GM18870 (cell line): ENCODE results near the gene SPANXC.
"Not testable (repeated sequence)": the region's sequence is repeated elsewhere in the genome, so short reads cannot be mapped to it uniquely, and the experiment has no call there.

Experiments used
- ATAC-seq: cut with Tn5 transposase; IDR thresholded peaks from one replicate; pipeline ENCODE4 v1.9.1; 2021; ENCODE audit warnings: moderate library complexity; ENCODE audit not compliant: unreplicated experiment

Gene SPANXC, protein sequence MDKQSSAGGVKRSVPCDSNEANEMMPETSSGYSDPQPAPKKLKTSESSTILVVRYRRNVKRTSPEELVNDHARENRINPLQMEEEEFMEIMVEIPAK

GRCh38 chrX:141242417-141242816 is at the start of gene SPANXC:
TSS of gene SPANXC (minus strand) at chrX:141242517. CDS start at chrX:141242457, 60 bp downstream.
- ATAC-seq, result not testable (repeated sequence)

- no peak for ATAC-seq
Observed at GRCh38 chrX:141279476-141279875, 37.2 kb upstream of the SPANXC start.

DNA sequence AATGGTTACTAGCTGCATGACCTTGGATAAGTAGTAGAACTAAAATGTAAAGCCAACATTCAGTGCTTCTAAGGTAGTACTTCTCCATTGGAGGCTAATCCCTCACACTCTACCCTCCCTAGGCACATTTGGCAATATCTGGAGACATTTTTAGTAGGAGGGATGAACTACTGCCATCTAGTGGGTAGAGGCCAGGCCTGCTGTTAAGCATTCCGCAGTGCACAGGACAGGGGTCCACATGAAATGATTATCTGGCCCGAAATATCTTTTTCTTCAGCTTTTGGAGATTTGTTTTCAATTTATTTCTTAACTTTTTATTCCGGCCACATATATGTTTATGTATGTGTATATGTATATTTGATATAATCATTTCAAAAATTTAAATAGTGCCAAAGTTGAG is 36.0 kb upstream of the SPANXC start:
- no peak for ATAC-seq

GRCh38 chrX:141258080-141258479 is 15.8 kb upstream of the SPANXC start:
- no peak for ATAC-seq

GRCh38 chrX:141221611-141222010 is 20.7 kb downstream of the SPANXC start:
- no peak for ATAC-seq

DNA sequence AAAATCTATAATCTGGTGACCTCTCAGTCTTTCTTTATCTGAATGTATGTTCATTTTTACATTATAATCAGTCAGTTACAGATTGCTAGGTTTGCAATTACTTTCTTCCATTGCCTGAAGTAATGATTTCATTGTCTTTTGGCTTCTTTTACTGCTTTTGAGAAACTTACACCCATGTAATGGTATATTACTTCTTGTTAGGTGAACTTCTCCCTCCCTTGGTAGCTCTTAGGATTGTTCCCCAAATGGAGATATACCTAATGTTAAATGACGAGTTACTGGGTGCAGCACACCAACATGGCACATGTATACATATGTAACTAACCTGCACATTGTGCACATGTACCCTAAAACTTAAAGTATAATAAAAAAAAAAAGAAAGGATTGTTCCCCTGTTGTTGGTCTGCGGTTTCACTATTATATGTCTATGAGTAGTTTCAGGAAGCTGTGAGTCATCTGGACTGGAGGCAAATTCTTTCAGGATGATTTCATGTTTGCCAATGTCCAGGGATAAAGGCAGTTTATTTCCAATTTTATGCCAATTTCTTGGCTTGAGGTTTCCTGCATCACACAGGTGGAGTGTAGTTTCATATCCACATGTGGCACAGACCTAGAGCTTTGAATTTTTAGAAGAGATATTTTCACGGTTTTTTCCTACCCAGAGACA is 21.8 kb downstream of the SPANXC start:
- ATAC-seq, result no peak

DNA sequence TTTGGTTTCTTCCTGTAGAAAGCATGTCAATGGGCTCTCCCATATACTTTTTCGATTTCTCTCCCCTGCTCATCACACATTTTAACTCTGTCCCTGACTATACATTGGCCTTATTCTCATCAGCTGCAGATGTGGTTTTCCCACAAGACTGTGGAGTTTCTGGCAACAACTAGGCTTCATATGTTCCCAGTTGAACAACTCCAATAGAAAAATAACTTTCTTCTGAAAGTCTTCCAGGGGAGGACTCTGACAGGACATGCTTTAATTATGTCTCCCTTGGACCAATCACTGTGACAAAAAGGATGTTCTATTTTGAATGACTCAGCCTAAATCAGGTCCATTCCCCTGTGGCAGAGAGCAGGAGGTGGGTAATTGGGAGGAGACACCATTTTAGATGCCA is 28.1 kb downstream of the SPANXC start:
- no peak for ATAC-seq

GRCh38 chrX:141201962-141202361 is 40.4 kb downstream of the SPANXC start:
- ATAC-seq, result no peak
